ENCODE results near the gene CCDC40. TPM values are rescaled to one million over a fixed set of nuclear protein-coding genes. Genes with fewer than 3 reads are reported as not detected.

CCDC40 gene
- polyA plus RNA-seq, 1 donor = 5.7 TPM

- no CpG with 5 or more reads among the region's 29 CpGs for WGBS (ENCODE audit: insufficient coverage, low lambda C conversion rate)
- H3K36me3 ChIP-seq (ENCODE audit: control insufficient read depth, insufficient read depth, low read length) = peaks cover 14% of the 10 kb centered on the region
- peaks cover 41% of the 10 kb centered on the region for H3K4me1 ChIP-seq (ENCODE audit: control insufficient read depth, insufficient read depth, low read length)
- H3K27ac ChIP-seq (ENCODE audit: low read length) = no peak overlapping the region
- no peaks in the 10 kb centered on the region for H3K27me3 ChIP-seq (ENCODE audit: control insufficient read depth, insufficient read depth, low read length)
- DNase-seq = no peak
- H3K4me3 ChIP-seq (ENCODE audit: low read length) = no peak overlapping the region
- H3K9me3 ChIP-seq (ENCODE audit: control insufficient read depth, low read depth, low read length) = peaks cover 15% of the 10 kb centered on the region
Measured at GRCh38 chr17:80000981-80001775, 35.3 kb upstream of the CCDC40 start.

DNA sequence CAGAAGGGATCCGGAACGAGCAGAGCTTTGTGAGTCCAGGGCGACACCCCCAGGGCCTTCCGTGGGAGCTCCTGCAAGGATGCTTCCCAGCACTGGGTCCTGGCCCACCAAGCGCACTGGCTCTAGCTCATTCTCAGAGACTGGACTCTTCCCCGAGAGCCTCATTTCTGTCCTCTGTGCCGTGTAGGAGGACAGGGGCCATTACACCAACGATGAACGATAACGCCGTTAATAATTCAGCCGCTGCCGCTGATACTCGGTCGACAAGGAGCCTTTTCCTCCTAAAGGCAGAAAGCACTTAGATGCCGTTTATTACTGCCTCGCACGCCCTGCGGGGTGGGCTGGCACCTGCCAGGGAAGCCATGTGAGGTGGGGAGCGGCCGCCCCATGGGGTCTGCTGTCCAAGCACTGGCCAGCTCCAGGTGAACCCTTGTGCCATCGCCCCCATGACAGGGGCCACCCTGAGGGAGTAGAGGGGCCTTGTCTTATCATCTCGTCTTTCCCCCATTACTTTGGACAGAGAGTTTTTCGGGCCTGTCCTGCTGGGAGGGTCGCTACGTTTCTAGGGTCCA, 34.3 kb upstream of the CCDC40 start:
- H3K4me3 ChIP-seq (ENCODE audit: low read length) = no peak overlapping the region
- peaks cover 15% of the 10 kb centered on the region for H3K9me3 ChIP-seq (ENCODE audit: control insufficient read depth, low read depth, low read length)
- WGBS (ENCODE audit: insufficient coverage, low lambda C conversion rate) = no CpG with 5 or more reads among the region's 26 CpGs
- H3K36me3 ChIP-seq (ENCODE audit: control insufficient read depth, insufficient read depth, low read length) = peaks cover 14% of the 10 kb centered on the region
- H3K27ac ChIP-seq (ENCODE audit: low read length) = peak overlapping the region; percentile 98
- DNase-seq = no peak
- H3K4me1 ChIP-seq (ENCODE audit: control insufficient read depth, insufficient read depth, low read length) = peaks cover 40% of the 10 kb centered on the region
- no peaks in the 10 kb centered on the region for H3K27me3 ChIP-seq (ENCODE audit: control insufficient read depth, insufficient read depth, low read length)

DNA sequence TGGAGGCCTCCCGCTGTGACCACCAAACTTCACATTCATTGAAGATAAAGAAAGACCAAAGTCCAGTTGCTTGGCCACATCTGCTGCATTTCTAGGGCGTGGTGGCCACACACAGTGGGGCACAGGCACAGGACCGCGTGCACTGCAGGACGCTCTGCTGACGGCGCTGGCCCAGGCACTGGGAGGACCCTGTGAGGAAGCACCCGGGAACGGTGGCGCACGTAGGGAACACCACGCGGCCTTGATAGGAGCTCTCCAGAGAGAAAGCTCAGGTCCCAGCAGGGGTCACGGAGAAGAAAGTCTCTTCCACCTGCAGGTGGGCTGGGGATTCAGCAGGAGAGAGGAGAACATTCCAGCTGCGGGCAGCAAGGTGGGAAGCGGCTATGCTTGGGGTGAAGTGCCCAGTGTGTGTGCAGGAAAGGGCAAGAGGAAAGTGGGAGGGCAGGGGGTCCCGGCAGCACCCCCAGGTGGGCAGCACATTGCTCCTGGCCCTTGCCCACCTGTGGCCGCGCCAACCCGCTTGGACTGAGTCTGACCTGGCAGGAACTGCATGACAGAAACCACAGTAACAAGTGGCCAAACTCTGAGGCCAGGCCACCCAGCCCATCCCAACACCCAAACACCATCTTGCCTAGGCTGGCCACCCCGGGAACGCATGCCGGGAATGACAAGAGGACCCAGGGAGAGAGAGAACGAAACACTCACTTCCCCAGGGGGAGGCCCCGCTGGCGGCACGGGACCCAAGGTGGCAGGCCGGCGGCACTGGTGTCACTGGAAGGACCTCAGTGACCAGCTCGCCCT, 33.6 kb upstream of the CCDC40 start:
- WGBS (ENCODE audit: insufficient coverage, low lambda C conversion rate) = no CpG with 5 or more reads among the region's 30 CpGs
- peaks cover 14% of the 10 kb centered on the region for H3K36me3 ChIP-seq (ENCODE audit: control insufficient read depth, insufficient read depth, low read length)
- peaks cover 15% of the 10 kb centered on the region for H3K9me3 ChIP-seq (ENCODE audit: control insufficient read depth, low read depth, low read length)

GRCh38 chr17:80003969-80004368, 32.5 kb upstream of the CCDC40 start:
- DNase-seq = no peak
- Histone ChIP-seq H3K27ac (ENCODE audit: low read length) (peak overlapping the region; percentile 98), H3K9me3 (ENCODE audit: control insufficient read depth, low read depth, low read length) (peaks cover 15% of the 10 kb centered on the region), H3K36me3 (ENCODE audit: control insufficient read depth, insufficient read depth, low read length) (peaks cover 16% of the 10 kb centered on the region), H3K27me3 (ENCODE audit: control insufficient read depth, insufficient read depth, low read length) (no peaks in the 10 kb centered on the region), H3K4me1 (ENCODE audit: control insufficient read depth, insufficient read depth, low read length) (peaks cover 45% of the 10 kb centered on the region), H3K4me3 (ENCODE audit: low read length) (no peak overlapping the region)
- 90% methylated on average over 2 of the region's 15 CpGs for WGBS (ENCODE audit: insufficient coverage, low lambda C conversion rate)

More for the DNA sequence above, 33.6 kb upstream of the CCDC40 start:
- Histone ChIP-seq H3K4me3 (ENCODE audit: low read length) (peak overlapping the region; percentile 45), H3K4me1 (ENCODE audit: control insufficient read depth, insufficient read depth, low read length) (peaks cover 40% of the 10 kb centered on the region), H3K27ac (ENCODE audit: low read length) (peak overlapping the region; percentile 98), H3K27me3 (ENCODE audit: control insufficient read depth, insufficient read depth, low read length) (no peaks in the 10 kb centered on the region)
- peak; percentile 92 to 95 for DNase-seq

DNA sequence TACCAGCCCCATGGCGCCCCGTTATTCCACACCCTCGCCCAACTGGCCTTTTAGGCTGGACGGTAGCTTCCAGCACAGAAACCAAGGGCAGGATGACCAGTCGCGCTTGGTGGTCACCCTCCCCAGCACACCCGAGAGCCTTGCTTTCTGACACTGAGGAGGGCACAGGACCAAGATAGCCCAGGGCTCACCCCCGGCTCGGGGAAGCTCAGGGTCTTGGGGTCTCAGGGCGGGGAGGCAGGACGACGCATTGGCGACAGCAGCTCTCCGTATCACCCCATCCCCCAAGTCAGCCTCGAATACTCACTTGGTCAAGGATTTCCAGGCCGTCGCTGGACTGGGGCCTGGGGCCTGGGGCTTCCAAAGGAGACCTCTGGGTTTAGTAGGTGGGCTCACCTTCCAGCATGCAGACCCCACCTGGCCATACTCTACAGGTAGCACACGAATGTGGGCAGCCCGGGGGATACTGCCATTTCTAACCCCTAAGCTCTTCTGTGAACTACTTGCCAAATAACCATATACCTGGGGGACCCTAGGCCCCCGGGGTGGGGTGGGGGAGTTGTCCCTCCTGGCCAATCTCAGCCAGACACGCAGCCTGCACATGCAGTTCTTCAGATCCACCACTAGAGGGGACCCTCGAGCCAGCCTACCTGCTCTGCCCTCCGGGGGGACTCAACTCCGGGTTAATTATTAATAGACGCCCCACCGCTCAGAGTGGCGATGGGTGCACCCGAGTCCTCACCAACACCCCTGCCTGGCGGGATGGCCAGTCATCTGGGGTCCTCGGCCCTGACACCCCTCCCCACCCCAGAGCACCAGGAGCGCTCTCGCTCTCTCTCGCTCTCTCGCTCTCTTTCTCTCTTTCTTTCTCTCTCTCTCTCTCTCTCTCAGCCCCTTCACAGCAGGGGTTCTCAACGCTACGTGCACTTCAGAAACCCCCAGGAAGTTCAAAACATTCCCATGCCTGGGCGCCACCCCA, 30.8 kb upstream of the CCDC40 start:
- Histone ChIP-seq H3K36me3 (ENCODE audit: control insufficient read depth, insufficient read depth, low read length) (peaks cover 29% of the 10 kb centered on the region), H3K27me3 (ENCODE audit: control insufficient read depth, insufficient read depth, low read length) (no peaks in the 10 kb centered on the region), H3K9me3 (ENCODE audit: control insufficient read depth, low read depth, low read length) (peaks cover 20% of the 10 kb centered on the region), H3K27ac (ENCODE audit: low read length) (peak overlapping the region; percentile 32), H3K4me3 (ENCODE audit: low read length) (peak overlapping the region; percentile 66), H3K4me1 (ENCODE audit: control insufficient read depth, insufficient read depth, low read length) (peaks cover 45% of the 10 kb centered on the region)
- DNase-seq = peak; percentile 52 to 76
- no CpG with 5 or more reads among the region's 37 CpGs for WGBS (ENCODE audit: insufficient coverage, low lambda C conversion rate)

DNA sequence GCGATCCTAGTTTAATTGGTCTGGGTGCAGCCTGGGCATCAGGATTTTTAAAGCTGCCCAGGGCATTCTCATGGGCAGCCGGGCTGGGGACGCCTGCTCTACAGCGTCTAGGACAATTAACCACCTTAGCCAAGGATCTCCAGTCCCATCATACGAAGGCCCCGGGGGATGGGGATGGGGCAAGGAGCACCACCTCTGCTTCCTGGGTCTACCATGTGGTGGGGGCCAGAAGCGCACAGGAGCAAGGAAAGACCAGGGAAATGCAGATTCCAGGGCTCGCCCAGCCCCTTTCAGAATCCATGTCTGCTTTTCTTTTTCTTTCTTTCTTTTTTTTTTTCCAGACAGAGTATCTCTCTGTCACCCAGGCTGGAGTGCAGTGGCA, 30.1 kb upstream of the CCDC40 start:
- Histone ChIP-seq H3K4me1 (ENCODE audit: control insufficient read depth, insufficient read depth, low read length) (peaks cover 39% of the 10 kb centered on the region), H3K27me3 (ENCODE audit: control insufficient read depth, insufficient read depth, low read length) (no peaks in the 10 kb centered on the region), H3K9me3 (ENCODE audit: control insufficient read depth, low read depth, low read length) (peaks cover 17% of the 10 kb centered on the region), H3K27ac (ENCODE audit: low read length) (peak overlapping the region; percentile 32), H3K4me3 (ENCODE audit: low read length) (peak overlapping the region; percentile 66), H3K36me3 (ENCODE audit: control insufficient read depth, insufficient read depth, low read length) (peaks cover 26% of the 10 kb centered on the region)
- WGBS (ENCODE audit: insufficient coverage, low lambda C conversion rate) = no CpG with 5 or more reads among the region's 8 CpGs
- no peak for DNase-seq

DNA sequence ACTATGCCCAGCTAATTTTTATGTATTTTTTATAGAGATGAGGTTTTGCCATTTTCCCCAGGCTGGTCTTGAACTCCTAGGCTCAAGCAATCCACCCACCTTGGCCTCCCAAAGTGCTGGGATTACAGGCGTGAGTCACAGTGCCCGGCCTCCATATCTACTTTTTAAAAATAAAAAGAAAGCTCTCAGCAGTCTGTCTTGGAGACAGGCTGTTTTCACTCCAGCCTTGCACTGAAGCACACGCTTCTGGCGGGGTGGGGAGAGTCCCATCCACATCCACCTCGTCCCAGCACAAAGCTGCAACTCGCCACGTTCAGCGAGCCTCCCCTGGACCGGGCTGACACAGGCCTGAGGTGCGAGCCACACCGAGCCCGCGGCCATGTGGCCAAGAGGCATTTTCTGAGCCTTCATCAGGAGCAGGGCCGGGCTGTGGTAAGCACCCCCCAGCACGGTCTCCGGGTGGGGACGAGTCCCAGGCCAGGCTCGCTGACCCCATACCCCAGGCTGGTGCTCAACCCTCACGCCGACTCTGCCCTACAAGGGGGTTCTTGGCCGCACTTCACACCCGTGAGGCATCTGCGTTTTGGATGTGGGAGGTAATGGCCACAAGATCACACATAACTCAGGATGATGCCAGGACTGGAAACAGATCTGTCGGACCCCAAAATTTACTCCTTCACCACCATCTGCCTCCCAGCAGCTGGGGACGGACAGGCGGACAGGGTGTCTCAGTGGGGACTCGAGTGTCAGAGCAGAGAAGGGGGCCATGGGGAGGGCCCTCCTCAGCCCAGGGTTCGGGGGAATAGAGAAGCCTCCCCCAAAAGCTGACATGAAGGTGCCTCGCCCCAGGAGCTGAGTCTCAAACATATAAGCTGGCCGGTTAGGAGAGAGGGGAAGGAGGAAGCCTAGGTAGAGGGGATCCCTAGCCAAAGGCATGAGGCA, 29.4 kb upstream of the CCDC40 start:
- Histone ChIP-seq H3K27me3 (ENCODE audit: control insufficient read depth, insufficient read depth, low read length) (no peaks in the 10 kb centered on the region), H3K27ac (ENCODE audit: low read length) (no peak overlapping the region), H3K9me3 (ENCODE audit: control insufficient read depth, low read depth, low read length) (peaks cover 17% of the 10 kb centered on the region), H3K4me3 (ENCODE audit: low read length) (no peak overlapping the region), H3K4me1 (ENCODE audit: control insufficient read depth, insufficient read depth, low read length) (peaks cover 35% of the 10 kb centered on the region), H3K36me3 (ENCODE audit: control insufficient read depth, insufficient read depth, low read length) (peaks cover 29% of the 10 kb centered on the region)
- WGBS (ENCODE audit: insufficient coverage, low lambda C conversion rate) = no CpG with 5 or more reads among the region's 30 CpGs
- DNase-seq = no peak

DNA sequence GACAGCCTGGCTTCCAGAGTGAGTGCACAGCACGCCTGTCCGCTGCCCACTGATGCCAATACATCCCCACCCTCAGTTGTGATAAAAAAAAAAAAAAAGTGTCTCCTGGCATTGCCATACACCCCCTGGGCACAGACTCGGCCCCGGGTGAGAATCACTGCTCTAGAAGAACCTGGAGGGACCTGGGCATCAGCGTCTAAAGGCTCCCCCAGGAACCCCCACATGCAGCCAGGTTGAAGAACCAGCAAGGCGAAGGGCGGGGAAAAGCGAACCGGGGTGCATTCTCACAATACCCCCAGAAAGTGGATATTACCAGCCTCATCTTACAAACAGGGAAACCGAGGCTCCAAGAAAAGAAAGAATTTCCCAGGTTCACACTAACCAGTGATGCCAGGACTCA, 28.5 kb upstream of the CCDC40 start:
- Histone ChIP-seq H3K27ac (ENCODE audit: low read length) (no peak overlapping the region), H3K27me3 (ENCODE audit: control insufficient read depth, insufficient read depth, low read length) (no peaks in the 10 kb centered on the region), H3K9me3 (ENCODE audit: control insufficient read depth, low read depth, low read length) (peaks cover 16% of the 10 kb centered on the region), H3K4me1 (ENCODE audit: control insufficient read depth, insufficient read depth, low read length) (peaks cover 27% of the 10 kb centered on the region), H3K36me3 (ENCODE audit: control insufficient read depth, insufficient read depth, low read length) (peaks cover 37% of the 10 kb centered on the region), H3K4me3 (ENCODE audit: low read length) (no peak overlapping the region)
- no peak for DNase-seq
- no CpG with 5 or more reads among the region's 10 CpGs for WGBS (ENCODE audit: insufficient coverage, low lambda C conversion rate)

DNA sequence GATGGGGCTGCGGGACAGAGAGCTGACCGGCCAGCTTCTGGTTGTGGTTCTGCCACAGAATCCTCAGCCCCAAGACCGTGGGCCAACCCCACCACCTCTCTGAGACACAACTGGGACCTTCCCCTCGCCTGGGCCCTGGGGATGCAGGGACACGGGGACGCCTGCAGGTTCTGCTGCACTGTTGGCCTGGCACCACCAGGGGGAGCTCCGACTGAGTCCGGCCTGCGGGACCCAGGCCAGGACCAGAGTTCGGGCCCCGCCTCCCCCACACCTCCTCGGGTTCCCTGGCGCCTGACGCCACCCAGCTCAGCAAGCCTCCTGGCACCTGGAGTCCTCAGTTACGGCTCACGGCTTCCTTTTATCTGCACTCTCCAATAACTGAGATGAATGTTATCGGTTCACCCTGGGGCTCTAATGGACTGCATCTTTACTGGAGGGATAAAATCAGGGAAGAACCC, 28.0 kb upstream of the CCDC40 start:
- Histone ChIP-seq H3K9me3 (ENCODE audit: control insufficient read depth, low read depth, low read length) (peaks cover 12% of the 10 kb centered on the region), H3K36me3 (ENCODE audit: control insufficient read depth, insufficient read depth, low read length) (peaks cover 41% of the 10 kb centered on the region), H3K4me1 (ENCODE audit: control insufficient read depth, insufficient read depth, low read length) (peaks cover 22% of the 10 kb centered on the region), H3K27me3 (ENCODE audit: control insufficient read depth, insufficient read depth, low read length) (no peaks in the 10 kb centered on the region), H3K4me3 (ENCODE audit: low read length) (no peak overlapping the region), H3K27ac (ENCODE audit: low read length) (no peak overlapping the region)
- WGBS (ENCODE audit: insufficient coverage, low lambda C conversion rate) = no CpG with 5 or more reads among the region's 17 CpGs
- DNase-seq = peak; percentile 80 to 84

All from large intestine (tissue), 3 donors.